Measurements from ENCODE around the gene SNAP47.

The SNAP47 gene

DNA sequence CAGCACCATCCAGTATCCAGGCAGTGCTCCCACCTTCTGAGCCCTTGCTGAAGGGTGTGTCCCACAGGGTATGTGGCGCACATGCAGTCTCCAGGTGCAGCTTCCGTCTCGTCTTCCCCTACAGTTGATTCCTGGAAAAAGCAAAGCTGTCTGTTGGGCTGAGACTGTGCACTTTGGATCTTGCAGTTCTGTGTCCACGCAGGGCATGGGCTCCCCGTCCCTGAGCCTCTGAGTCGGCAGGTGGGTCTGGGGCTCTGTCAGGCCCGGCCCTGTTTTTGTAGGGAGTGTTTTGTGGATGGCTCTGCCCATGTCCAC is 32.8 kb downstream of the SNAP47 start:
- no peak for DNase-seq (ENCODE audit: low spot score)

DNA sequence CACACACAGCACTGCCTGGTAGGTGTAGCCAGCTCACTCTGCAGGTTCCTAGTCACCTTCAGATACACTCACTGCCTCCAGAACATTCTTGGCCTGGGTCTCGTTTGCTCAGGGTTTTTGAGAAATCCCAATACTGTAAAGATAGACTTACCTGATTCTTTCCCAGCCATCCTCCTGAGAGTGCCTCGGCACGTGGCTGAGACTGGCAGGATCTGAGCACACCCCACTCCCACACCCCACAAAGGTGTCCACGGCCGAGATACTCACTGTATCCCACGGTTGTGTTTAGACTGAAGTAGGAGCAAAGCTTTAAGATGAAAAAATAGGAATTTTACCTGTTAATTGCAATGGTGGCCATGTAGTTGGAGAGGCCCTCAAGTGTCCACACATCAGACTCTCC is 33.4 kb downstream of the SNAP47 start:
- no peak for DNase-seq (ENCODE audit: low spot score)

DNA sequence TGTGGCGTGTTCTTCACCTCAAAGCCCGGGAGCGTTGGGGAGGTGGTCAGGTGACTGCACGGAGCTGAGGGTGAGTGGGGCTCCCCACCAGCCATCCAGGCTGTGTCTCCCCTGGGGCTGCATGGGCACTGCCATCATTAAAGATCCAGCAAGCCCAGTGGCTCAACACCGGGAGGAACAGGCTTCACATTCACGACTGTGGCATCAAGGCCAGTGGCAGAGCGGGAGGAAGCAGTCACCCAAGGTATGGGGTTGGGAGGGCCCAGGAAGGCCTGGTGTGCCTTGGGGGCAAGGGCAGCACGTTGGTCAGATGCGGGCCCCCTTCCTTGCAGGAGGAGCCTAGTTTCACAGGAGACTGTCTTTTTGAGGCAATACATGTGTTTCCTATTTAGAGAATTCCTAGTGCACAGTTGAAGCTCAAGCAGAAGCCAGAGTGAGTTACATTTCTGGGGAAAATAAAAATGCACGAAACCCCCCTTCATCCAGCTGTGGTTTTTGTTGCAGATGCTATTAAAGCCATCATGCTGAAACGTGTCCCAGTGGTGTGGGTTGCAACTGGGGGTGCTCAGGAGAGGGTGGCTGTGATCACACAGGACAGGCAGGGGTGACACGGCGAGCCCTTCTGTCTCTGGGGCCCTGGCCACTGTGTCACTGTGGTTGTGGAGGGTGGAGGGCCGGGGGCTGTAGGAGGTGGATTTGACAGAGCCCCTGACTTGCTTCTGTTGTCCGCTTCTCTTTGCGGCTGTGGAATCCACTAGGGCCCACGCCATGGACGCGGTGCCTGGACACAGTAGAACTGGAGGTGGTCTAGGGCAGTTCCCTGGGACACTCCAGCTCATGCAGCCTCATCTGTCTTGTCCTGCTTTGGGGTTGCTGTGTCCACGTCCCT is 34.1 kb downstream of the SNAP47 start:
- DNase-seq (ENCODE audit: low spot score), result no peak

DNA sequence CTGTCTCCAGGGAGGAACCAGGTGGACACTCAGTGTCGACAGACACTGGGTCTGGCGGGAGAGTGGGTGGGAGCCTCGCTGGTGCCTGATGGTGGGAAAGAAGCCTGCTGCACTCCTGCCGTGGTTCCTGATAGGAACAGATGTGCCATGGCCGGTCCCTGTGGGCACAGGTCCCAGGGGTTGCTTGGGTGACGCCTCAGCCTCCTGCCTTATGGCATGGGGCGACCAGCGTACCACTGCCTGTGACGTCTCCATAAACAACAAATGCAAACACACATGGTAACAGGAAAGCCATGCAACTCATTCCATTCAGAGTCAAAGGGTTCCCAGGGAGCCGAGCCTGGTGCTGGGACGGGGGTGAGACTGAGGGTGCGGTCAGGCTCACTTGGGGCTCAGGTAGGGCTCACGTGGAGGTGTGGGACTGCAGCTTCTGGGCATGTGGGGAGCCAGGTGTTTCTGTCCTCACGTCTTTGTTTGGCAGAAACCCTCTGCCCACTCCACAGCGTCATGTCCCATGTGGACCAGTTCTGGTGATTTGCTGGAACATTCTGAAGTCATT is 34.8 kb downstream of the SNAP47 start:
- no peak for DNase-seq (ENCODE audit: low spot score)

DNA sequence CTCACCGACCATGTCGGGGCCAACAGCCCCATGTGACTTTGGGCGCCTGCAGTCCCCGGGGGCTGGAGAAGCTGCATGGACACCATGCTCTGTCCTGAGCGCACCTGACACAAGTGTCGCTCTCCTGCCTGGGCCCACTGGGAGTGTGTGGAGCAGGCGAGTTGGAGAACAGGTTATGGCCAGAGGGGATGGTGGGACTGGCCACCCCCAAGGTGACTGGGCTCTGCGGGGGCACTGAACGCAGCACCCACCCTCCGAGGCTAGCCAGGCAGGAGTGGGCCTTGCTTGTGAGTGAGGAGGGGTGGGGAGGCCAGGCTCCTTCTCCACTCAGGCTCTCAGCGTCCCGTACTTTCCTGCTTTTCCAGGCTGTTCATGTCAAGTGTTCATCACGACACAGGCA is 35.6 kb downstream of the SNAP47 start:
- no peak for DNase-seq (ENCODE audit: low spot score)

DNA sequence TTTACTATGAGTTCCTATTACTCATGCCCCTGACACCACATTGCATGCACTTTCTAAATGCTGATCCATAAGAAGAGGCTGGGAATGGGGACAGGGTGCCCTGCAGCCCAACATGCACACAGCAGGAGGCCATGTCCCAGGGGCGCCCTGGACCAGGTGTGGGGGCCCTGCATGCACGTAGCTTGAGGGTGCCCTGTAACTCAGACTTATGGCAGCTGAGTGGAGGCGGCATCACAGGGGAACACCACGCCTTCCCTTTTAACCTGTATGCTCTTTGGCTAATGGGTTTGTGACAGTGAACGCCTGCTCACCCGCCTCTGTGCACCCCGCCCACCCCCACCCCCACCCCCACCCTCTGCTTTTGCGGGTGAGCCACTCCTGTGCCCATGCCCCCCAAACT is 36.1 kb downstream of the SNAP47 start:
- DNase-seq (ENCODE audit: low spot score), result no peak

DNA sequence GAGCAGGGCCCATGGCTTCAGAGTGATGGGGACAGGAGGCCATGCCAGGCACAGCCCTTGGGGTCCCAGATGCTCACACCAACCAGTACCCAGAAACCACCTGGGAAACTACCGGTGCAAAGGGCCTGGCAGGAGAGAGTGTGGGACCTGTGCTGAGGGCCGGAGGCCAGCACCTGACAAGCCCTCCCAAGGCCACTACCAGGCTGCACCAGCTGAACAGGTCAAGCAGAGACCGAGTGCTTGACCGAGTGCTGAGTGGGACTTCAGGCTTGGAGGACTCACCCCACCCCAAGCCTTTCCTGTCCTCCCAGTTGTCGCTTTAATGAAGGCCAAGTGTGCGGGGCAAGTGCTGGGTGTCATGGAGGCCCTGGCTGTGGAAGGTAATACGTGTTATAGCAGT is 36.5 kb downstream of the SNAP47 start:
- DNase-seq (ENCODE audit: low spot score), result no peak

DNA sequence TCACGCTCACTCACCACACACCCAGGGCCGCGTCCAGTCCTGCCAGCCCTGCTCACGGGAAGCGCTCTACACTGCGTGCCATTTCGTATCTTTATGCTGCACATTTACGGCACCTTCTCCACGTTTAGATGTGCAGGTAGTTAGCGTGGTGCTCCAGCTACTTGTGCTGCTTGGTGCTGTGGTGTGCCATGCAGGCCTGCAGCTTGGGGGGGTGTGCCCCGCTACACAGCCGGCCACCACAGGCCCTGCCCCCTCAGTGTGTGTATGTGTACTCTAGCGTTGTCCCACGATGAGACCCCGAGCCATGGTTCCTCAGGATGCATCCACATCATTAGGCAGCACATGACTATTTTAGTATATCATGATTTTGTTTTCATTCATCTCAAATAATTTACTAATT is 38.3 kb downstream of the SNAP47 start:
- no peak for DNase-seq (ENCODE audit: low spot score)

DNA sequence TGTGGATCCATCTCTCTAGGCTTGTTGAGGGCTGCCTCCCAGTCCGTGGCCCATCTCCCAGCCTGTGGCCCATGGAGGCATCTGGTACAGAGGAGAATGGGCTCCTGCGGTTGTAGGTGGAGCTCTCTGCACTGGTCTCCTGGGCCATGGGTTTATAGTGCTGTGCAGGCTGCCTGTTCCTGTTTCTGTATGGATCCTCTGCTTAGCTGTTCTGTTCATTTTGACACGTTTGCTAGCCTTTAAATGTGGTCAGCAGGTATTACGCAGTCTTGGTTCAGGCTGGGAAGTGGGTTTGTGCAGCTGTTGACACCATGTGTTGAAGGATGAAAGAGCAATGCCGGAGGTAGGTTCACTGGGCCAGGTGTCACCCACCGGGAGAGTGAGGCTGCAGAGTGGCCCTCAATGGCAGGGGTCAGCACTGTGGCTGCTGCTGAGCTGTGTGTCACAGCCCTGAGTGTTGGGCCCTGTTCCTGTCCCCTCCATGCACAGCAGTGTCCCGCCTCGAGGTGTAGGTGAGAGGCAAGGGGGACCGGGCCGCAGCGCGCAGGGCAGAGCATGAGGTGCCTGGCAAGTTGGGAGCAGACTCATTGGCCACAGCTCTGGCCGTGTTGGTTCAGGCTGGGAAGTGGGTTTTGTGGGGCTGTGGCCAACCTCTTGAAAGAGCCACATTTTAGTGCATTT is 39.0 kb downstream of the SNAP47 start:
- DNase-seq (ENCODE audit: low spot score), result no peak

DNA sequence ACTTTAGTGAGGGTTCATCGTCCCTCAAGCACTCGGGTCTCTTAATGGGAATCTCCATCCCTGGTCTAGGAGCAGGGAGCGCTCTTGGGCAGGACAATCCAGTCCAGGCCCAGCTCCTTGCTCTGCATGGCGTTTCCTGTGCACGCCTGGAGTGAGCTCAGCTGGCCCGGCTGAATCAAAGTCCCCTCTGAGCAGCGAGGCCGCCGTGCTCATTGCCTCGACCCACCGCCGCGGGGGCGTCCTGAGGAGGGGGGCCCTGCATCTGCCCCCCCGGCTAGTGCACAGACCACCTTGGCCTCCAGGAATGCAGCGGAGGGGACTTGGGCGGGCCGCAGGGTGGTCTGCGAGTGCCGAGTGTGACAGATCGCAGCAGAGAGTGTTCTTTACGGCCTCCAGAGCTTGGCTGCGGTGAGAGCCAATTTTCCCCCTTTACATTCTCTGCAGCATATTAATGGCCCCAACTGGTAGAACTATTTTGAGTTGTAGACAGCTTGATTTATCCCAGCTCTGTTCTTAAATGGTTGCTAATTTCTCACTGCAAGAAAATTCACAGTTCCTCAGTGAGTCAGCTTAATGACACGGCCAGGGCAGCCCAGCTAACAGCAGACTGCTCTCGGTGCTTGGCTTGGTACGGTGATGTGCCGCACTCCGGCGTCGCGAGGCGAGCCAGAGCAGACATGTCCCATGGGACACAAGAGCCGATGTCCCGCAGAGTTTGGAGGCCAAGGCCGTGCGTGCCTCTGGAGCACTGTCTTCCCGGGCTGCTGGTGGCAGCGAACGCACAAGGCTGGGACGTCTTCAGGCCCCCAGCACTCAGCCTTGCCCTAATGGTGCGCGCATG is 39.8 kb downstream of the SNAP47 start:
- DNase-seq (ENCODE audit: low spot score), result no peak

DNA sequence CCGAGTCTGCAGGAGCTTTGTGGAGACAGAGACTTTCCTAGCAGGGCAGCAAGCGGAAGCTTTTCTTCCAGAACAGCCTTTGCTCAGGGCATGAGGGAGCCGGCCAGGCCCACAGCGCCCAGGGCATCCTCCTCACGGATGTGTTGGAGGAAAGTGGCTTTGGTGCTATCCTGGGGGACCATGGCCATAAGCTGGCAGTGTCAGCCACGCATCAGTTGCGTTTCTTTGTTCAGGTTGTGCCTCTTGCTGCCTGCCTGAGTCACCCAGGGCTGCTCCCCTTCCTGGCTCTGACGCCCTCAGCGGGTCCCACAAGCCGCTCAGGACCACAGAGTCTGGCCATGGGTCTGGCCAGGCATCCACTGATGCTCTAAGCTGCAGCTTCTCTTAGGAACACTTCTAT is 40.6 kb downstream of the SNAP47 start:
- no peak for DNase-seq (ENCODE audit: low spot score)

DNA sequence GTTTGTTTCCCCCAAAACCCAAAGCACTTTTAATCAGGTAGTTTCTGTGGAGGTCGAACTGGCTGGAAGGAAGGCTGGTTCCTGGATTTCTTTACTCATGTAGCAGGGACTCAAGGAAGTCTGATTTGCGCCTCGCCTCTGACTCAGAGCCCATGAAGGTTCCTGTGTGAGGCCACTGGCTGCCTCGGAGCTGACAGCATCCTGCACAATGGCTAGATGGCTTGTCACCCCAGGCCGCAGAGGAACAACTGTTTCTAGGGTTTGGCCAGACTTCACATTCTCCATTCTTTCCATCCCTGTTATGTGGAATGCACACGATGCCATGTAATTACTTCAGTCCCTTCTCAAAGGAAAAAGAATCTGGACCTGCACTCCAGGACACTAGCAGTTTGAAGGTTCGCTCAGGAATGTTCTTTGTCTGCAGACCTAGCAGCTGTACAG is 41.1 kb downstream of the SNAP47 start:
- DNase-seq (ENCODE audit: low spot score), result no peak

DNA sequence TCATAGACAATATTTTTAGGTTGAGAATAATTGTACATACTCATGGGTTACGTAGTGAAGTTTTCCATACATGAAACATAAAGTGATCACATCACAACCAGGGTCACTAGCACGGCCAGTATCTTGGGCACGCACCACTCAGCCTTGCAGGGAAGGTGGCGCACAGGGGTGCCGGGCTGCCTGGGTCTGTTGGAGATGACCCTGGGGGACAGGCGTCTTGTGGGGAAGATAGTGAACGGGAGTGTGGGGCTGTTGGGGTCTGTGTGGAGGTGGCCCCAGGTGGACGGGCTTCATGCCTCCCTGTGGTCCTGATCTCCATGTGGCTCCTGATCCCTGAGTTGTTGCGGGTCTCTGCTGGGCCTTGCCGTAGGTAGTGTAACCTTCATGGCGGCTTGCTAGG is 41.9 kb downstream of the SNAP47 start:
- DNase-seq (ENCODE audit: low spot score), result no peak

DNA sequence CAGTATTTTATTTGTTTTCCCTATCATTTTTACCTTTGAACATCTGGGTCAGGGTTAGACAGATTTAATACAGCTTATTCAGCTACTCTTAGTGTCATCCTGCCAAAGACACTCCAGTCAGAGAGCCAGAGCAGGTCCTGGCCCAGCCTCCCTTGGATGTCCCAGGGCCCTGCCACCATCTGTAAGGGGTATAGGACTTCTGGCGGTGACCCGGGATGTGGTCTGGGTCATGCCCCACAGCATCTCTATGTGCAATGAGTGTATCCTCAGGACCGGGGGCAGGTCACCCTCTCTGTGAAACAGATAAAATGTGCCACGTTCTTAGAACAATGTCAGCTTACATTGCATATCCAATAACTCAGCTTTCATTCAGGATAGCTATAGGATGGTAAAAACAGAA is 42.4 kb downstream of the SNAP47 start:
- DNase-seq (ENCODE audit: low spot score), result no peak

DNA sequence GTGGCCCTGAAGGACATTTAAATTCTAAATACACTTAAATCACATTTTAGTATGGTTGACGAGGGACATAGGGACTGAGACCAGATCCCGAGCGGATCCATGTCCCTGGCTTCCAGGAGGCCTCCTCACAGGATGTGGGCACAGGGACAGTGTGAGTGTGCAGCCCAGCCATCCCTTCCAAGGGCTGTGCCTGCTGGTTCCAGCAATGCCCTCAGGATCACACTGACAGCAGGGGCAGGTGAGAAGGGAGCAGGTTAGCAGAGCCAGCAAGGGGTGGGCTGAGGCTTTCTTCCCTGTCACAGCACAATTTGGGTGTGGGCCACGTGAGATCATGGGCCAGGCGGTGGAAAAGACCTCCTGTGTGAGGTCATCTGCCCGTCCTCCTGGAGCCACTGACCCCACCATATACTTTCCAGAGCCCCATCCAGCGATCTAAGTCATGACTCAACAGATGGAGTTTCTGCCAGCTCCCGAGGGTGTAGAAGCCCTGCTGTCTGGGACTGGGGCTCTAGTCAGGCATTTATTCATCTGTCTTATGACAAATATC is 43.2 kb downstream of the SNAP47 start:
- no peak for DNase-seq (ENCODE audit: low spot score)

DNA sequence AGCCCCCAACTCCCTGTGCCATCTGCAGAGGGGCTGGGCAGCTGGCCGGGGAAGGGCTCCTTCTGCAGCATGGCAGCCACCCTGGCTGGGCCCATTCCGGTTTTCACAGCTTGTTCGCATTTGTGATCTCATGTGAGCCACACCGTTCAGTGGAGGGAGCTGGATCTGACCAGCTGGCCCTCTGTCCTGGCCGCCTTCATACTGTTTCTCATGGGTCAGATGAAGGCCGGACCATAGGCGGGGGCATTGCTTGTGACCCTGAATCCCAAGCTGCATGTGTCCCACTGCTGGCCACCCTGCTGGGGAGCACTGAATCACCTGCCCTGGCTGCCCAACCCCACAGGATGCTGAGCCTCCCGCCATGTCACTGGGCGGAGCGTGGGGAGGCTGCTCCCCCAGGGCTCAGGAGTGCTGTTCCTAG is 43.8 kb downstream of the SNAP47 start:
- no peak for DNase-seq (ENCODE audit: low spot score)

DNA sequence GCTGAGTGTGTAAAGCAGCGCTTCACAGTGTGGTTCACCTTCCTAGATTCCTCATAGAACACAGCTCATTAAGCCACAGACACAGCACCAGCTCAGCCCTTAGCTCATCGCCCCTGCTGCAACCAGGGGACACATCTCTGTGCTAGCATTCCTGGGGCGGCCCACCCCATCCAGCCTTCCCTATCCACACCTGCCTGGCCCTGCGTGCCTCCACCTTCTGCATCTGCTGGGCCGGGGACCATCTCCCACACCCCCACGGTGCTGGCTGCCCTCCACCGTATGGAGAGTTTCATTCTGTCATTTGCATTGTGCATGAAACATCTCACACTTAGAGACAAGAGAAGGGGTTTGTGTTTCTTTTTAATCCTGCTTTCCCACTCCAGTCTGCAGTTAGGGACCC is 44.5 kb downstream of the SNAP47 start:
- no peak for DNase-seq (ENCODE audit: low spot score)

DNA sequence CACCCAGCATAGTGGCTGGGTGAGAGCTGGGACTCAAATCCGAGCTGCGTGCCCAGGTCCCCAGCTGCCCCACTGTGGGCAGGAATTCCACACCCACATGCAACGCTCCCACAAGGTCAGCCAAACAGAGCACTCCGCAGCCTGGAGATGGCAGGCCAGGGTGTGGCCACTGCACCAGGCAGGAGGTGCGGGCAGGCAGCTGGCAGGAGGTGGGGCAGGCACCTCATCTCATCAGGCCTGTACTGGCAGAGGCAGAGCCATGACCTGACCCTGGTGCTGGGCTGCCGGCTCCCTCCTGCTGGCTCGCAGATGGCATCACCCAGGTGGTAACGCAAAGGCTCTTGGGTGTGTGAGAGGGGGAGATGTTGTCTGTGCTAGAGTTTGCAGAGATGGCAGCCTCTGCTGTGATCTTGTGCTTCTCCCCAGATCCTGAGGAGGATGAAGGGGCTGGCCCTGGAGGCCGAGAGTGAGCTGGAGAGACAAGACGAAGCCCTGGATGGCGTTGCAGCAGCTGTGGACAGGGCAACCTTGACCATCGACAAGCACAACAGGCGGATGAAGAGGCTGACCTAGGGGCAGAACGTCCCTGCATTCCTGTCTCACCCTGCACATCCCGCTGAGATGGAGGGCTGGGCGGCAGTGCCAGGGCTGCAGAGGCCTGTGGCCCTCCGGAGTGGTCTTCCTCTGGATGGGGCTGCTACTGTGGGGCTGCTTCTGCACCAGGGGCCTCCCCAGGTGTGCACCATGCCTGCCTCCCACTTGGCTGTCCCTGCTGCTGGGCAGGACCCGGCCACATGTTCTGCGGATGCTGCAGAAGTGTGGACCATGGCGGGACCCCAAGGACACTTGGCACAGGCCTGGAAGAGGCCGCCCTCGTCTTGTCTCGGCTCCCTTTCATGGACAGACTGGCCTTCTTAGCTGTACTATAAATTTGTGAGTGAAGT is 45.1 kb downstream of the SNAP47 start:
- no peak for DNase-seq (ENCODE audit: low spot score)

DNA sequence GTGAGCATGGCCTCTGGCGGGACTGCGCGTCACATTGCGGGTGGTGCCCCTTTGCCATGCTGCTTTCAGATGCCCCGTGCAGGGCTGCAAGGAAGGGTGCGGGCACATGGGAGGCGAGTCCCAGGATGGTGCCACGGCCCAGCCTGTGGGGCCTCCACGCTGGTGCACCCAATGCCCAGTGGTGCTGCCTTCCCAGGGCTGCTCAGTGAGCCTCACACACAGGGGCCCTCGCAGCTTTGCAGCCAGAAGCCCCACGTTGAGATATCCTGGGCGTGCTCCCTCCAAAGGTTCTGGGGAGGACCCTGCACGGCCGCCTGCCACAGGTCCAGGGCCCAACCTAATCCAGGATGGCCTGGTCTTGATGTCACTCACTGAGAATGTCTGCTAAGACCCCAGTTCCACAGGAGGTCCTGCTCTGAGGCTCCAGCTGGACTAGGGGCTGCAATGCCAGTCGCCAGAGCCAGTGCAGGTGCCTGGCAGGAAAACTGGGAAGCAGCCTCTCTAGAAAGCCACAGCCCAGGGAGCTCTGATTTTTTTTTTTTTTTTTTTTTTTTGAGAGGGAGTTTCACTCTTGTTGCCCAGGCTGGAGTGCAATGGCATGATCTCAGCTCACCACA is 46.2 kb downstream of the SNAP47 start:
- no peak for DNase-seq (ENCODE audit: low spot score)

DNA sequence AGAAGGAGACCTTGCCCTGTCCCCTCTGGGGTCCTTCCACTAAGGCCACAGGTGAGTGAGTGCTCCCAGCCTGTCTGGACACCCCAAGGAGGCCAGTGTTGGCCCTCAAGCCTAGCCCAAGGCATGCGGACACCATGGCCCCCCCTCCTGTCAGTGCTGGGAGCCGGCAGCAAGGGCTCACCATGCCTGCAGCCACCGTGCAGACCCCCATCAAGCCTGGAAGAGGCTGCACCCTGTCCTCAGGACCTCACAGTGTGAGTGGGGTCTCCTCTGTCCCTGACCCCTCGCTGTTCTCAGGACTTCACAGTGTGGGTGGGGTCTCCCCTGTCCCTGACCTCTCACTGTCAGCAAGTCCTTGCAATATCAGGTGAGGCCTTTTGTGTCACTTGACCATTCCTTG is 47.0 kb downstream of the SNAP47 start:
- DNase-seq (ENCODE audit: low spot score), result no peak

All from SK-N-DZ (cell line).